IMR-90 (cell line): ENCODE data around the gene SHISAL2B. TPM values are rescaled to one million over a fixed set of nuclear protein-coding genes. Genes with fewer than 3 reads are reported as not detected.

Source experiments
- ATAC-seq: fragments of 200-7000 bp; cut with Tn5 transposase; 2 replicates; pipeline ENCODE4 v1.9.1; 2020; ENCODE audit warnings: low read depth, mild to moderate bottlenecking, moderate library complexity
- BruUV-seq: library from RNA; stranded (reverse); fragments of 400-500 nt; replicated peaks from 2 replicates; lab custom pipeline; 2021; lab: Mats Ljungman, UMichigan
- CTCF ChIA-PET: fragments of 300-600 bp; formaldehyde crosslinking; extraction: SDS; loops from one replicate; lab custom pipeline; 2021; ENCODE audit warnings: antibody characterized with exemption; lab: Yijun Ruan, JAX
- POLR2A ChIA-PET: fragments of 300-600 bp; sonication (Branson Sonifier 250); formaldehyde crosslinking; loops from one replicate; lab custom pipeline; 2022; ENCODE audit warnings: antibody characterized with exemption; ENCODE audit not compliant: unreplicated experiment; lab: Charles Lee
- DNase-seq: peaks from one replicate; pipeline ENCODE4 v3.0.0; 2013
- H2AFZ ChIP-seq: replicated peaks from 2 replicates; pipeline ENCODE3; 2013; ENCODE audit warnings: low read length, mild to moderate bottlenecking; ENCODE audit not compliant: poor library complexity
- H2AK5ac ChIP-seq: 2 replicates; pipeline ENCODE4 v1.6.1; 2013; ENCODE audit warnings: low read depth, low read length, inconsistent platforms
- H2AK9ac ChIP-seq: replicated peaks from 2 replicates; pipeline ENCODE3; 2013; ENCODE audit warnings: mild to moderate bottlenecking, low read depth, low read length, moderate library complexity; ENCODE audit not compliant: poor library complexity
- H2BK120ac ChIP-seq: 2 replicates; pipeline ENCODE4 v1.6.1; 2013; ENCODE audit warnings: low read depth, low read length, inconsistent platforms
- H2BK15ac ChIP-seq: 3 replicates; pipeline ENCODE4 v1.6.1; 2013; ENCODE audit warnings: low read depth, low read length, inconsistent platforms
- H2BK20ac ChIP-seq: 2 replicates; pipeline ENCODE4 v1.6.1; 2013; ENCODE audit warnings: low read depth, mild to moderate bottlenecking, inconsistent platforms, low read length, moderate library complexity
- H2BK5ac ChIP-seq: 2 replicates; pipeline ENCODE4 v1.6.1; 2013; ENCODE audit warnings: mild to moderate bottlenecking, low read depth, low read length, inconsistent platforms; ENCODE audit not compliant: poor library complexity, severe bottlenecking
- H3K14ac ChIP-seq: replicated peaks from 2 replicates; pipeline ENCODE4 v1.6.1; 2013; ENCODE audit warnings: low read depth, low read length, inconsistent platforms
- H3K18ac ChIP-seq: 2 replicates; pipeline ENCODE4 v1.6.1; 2013; ENCODE audit warnings: low read depth, low read length, control low read depth
- H3K23ac ChIP-seq: 2 replicates; pipeline ENCODE4 v1.6.1; 2013; ENCODE audit warnings: low read depth, low read length, inconsistent platforms
- H3K27ac ChIP-seq: 2 replicates; pipeline ENCODE4 v1.5.1; 2013; ENCODE audit warnings: mild to moderate bottlenecking, control low read depth, low read length; ENCODE audit not compliant: insufficient read depth
- H3K27me3 ChIP-seq: 2 replicates; pipeline ENCODE4 v1.6.1; 2013; ENCODE audit warnings: low read length; ENCODE audit not compliant: control insufficient read depth, insufficient read depth
- H3K36me3 ChIP-seq: 2 replicates; pipeline ENCODE4 v1.6.1; 2013; ENCODE audit warnings: low read length, mixed read lengths; ENCODE audit not compliant: control insufficient read depth, insufficient read depth
- H3K4ac ChIP-seq: 2 replicates; pipeline ENCODE4 v1.6.1; 2013; ENCODE audit warnings: low read depth, low read length, inconsistent platforms
- H3K4me1 ChIP-seq: 2 replicates; pipeline ENCODE4 v1.6.1; 2013; ENCODE audit warnings: low read length, mixed read lengths; ENCODE audit not compliant: control insufficient read depth, insufficient read depth
- H3K4me2 ChIP-seq: 2 replicates; pipeline ENCODE4 v1.6.1; 2013; ENCODE audit warnings: low read depth, mild to moderate bottlenecking, control low read depth, low read length, moderate library complexity
- H3K4me3 ChIP-seq: 2 replicates; pipeline ENCODE4 v1.5.1; 2013; ENCODE audit warnings: low read depth, mild to moderate bottlenecking, control low read depth, low read length, moderate library complexity; ENCODE audit not compliant: insufficient read depth
- H3K56ac ChIP-seq: 2 replicates; pipeline ENCODE4 v1.6.1; 2013; ENCODE audit warnings: low read length, inconsistent platforms; ENCODE audit not compliant: insufficient read depth; ENCODE audit errors: extremely low read depth
- H3K79me1 ChIP-seq, 2 experiments: 2 replicates each; pipeline ENCODE4 v1.6.1; 2013; ENCODE audit warnings: low read length in 2 of 2, inconsistent platforms in 1 of 2, low read depth in 1 of 2
- H3K9ac ChIP-seq: 2 replicates; pipeline ENCODE4 v1.6.1; 2013; ENCODE audit warnings: low read depth, low read length, control low read depth
- H3K9me1 ChIP-seq: 2 replicates; pipeline ENCODE4 v1.6.1; 2013; ENCODE audit warnings: low read length, inconsistent platforms; ENCODE audit not compliant: insufficient read depth
- H3K9me3 ChIP-seq: 2 replicates; pipeline ENCODE4 v1.6.1; 2013; ENCODE audit warnings: low read length; ENCODE audit not compliant: control insufficient read depth, insufficient read depth
- H4K20me1 ChIP-seq: 2 replicates; pipeline ENCODE4 v1.6.1; 2013; ENCODE audit warnings: low read length, inconsistent platforms; ENCODE audit not compliant: insufficient read depth
- H4K5ac ChIP-seq: 2 replicates; pipeline ENCODE4 v1.6.1; 2013; ENCODE audit warnings: mild to moderate bottlenecking, low read depth, low read length, control low read depth
- H4K8ac ChIP-seq, 2 experiments: 2 replicates each; pipeline ENCODE4 v1.6.1; 2013; ENCODE audit warnings: low read depth in 2 of 2, low read length in 2 of 2, control low read depth in 1 of 2, inconsistent platforms in 1 of 2
- H4K91ac ChIP-seq: 2 replicates; pipeline ENCODE4 v1.6.1; 2013; ENCODE audit warnings: low read depth, low read length, inconsistent platforms; ENCODE audit not compliant: insufficient read depth
- CTCF ChIP-seq: conservative IDR thresholded peaks from 2 replicates; pipeline ENCODE4 v1.5.1; 2012; ENCODE audit warnings: mild to moderate bottlenecking, low read depth, low read length, improper control_type of control experiment
- FOS ChIP-seq: fragments of 150-350 bp; IDR thresholded peaks from 2 replicates; pipeline ENCODE4 v1.6.1; 2016; ENCODE audit warnings: low read depth, low read length
- MAFK ChIP-seq: IDR thresholded peaks from 2 replicates; pipeline ENCODE4 v1.6.1; 2012; ENCODE audit warnings: low read depth, low read length, improper control_type of control experiment
- MAZ ChIP-seq: IDR thresholded peaks from 2 replicates; pipeline ENCODE4 v1.6.1; 2012; ENCODE audit warnings: low read depth, mild to moderate bottlenecking, low read length, improper control_type of control experiment, moderate library complexity, borderline replicate concordance
- MXI1 ChIP-seq: IDR thresholded peaks from 2 replicates; pipeline ENCODE4 v1.6.1; 2012; ENCODE audit warnings: low read depth, mild to moderate bottlenecking, low read length, moderate library complexity, borderline replicate concordance
- NFE2L2 ChIP-seq: fragments of 150-350 bp; IDR thresholded peaks from 2 replicates; pipeline ENCODE4 v1.6.1; 2016; ENCODE audit warnings: low read depth, mild to moderate bottlenecking, low read length
- RAD21 ChIP-seq: IDR thresholded peaks from 2 replicates; pipeline ENCODE4 v1.6.1; 2012; ENCODE audit warnings: low read length, improper control_type of control experiment
- RCOR1 ChIP-seq: IDR thresholded peaks from 2 replicates; pipeline ENCODE4 v1.6.1; 2012; ENCODE audit warnings: mild to moderate bottlenecking, low read length, improper control_type of control experiment; ENCODE audit not compliant: insufficient replicate concordance
- RFX5 ChIP-seq: IDR thresholded peaks from 2 replicates; pipeline ENCODE4 v1.8.0; 2012; ENCODE audit warnings: low read depth, mild to moderate bottlenecking, low read length, moderate library complexity
- SMC3 ChIP-seq: fragments of 150-350 bp; IDR thresholded peaks from 2 replicates; pipeline ENCODE4 v1.6.1; 2016; ENCODE audit warnings: low read depth, mild to moderate bottlenecking, antibody characterized with exemption, low read length, moderate library complexity
- WGBS, 2 experiments: methylation state at CpG; one replicate each; pipeline versions ENCODE4 v1.1.5 to v1.1.7; 2013; ENCODE audit warnings: missing lambda C conversion rate in 2 of 2; ENCODE audit not compliant: insufficient read length in 1 of 2; ENCODE audit errors: extremely low coverage in 2 of 2; 5-methylcytosine and 5-hydroxymethylcytosine counted together
- dilution Hi-C: fragments of 300-500 bp; cut with HindIII; formaldehyde crosslinking; loops from one replicate; pipeline ENCODE4 v1.14.3; 2018; ENCODE audit warnings: low sequenced_read_pairs; ENCODE audit not compliant: unreplicated experiment
- in situ Hi-C: fragments of 300-500 bp; cut with MboI; formaldehyde crosslinking; loops from 3 replicates; pipeline ENCODE4 v1.14.3; 2019; ENCODE audit warnings: low sequenced_read_pairs, inconsistent platforms, mixed read lengths
- intact Hi-C: fragments of 100-400 bp; cut with micrococcal nuclease; formaldehyde crosslinking; loops from 2 replicates; pipeline ENCODE4 v1.10.0; 2022
- polyA plus RNA-seq, 3 experiments: library from polyadenylated mRNA; depleted of rRNA; stranded (reverse); fragments of >200 nt; gene quantifications; 2 replicates each; pipeline ENCODE4 v1.2.3, GENCODE V29; 2012; ENCODE audit warnings: low replicate concordance in 1 of 3
- total RNA-seq: library from RNA; depleted of rRNA; stranded (reverse); fragments of >200 nt; gene quantifications from 2 replicates; pipeline ENCODE4 v1.2.3, GENCODE V29; 2012
- TF ChIP-seq, protein P1 (sequence below): fragments of 150-350 bp; IDR thresholded peaks from 2 replicates; pipeline ENCODE4 v1.6.1; 2017; ENCODE audit warnings: mild to moderate bottlenecking, antibody characterized with exemption, low read length, low read depth

SHISAL2B gene
- total and polyA plus RNA-seq, 2 of the 4 experiments (the other 2 are of a cell fraction), result not detected

GRCh38 chr5:64693636-64694035, 3.3 kb downstream of the SHISAL2B start:
- ChIA-PET CTCF (no interaction called here), POLR2A (no interaction called here)
- peaks cover 30% of the 10 kb centered on the region for H3K27me3 ChIP-seq
- H3K36me3 ChIP-seq, result no peaks in the 10 kb centered on the region
- 40% methylated on average over 1 of the region's 2 CpGs; no CpG with 5 or more reads in 1 of the 2 experiments for WGBS, 2 experiments
- H3K9ac ChIP-seq, result no peak overlapping the region
- H3K4me3 ChIP-seq, result no peak overlapping the region
- H3K56ac ChIP-seq, result no peak overlapping the region
- no peaks in the 10 kb centered on the region for H3K9me3 ChIP-seq
- in situ Hi-C loops, result no loop called here
- no peak overlapping the region for H4K8ac ChIP-seq
- H2AK5ac ChIP-seq, result no peak overlapping the region
- no peak overlapping the region for H3K14ac ChIP-seq
- H4K91ac ChIP-seq, result no peak overlapping the region
- H2BK5ac ChIP-seq, result no peak overlapping the region
- no TSS peak for BruUV-seq
- H3K27ac ChIP-seq, result no peak overlapping the region
- no peaks in the 10 kb centered on the region for H4K20me1 ChIP-seq
- TF ChIP-seq FOS (no peak), RAD21 (no peak), RFX5 (no peak), MAZ (no peak), MAFK (no peak), MXI1 (no peak), RCOR1 (no peak), CTCF (no peak), SMC3 (no peak), NFE2L2 (no peak)
- TF ChIP-seq, protein P1, sequence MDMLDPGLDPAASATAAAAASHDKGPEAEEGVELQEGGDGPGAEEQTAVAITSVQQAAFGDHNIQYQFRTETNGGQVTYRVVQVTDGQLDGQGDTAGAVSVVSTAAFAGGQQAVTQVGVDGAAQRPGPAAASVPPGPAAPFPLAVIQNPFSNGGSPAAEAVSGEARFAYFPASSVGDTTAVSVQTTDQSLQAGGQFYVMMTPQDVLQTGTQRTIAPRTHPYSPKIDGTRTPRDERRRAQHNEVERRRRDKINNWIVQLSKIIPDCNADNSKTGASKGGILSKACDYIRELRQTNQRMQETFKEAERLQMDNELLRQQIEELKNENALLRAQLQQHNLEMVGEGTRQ, result no peak
- no peaks in the 10 kb centered on the region for H3K9me1 ChIP-seq
- no peak overlapping the region for H3K23ac ChIP-seq
- no peak overlapping the region for H3K4ac ChIP-seq
- no peak overlapping the region for H3K18ac ChIP-seq
- H2BK20ac ChIP-seq, result no peak overlapping the region
- H2AK9ac ChIP-seq, result no peak overlapping the region
- ATAC-seq, result no peak
- H2AFZ ChIP-seq, result no peak overlapping the region
- no peak overlapping the region; the same call in 1 of the 2 replicates for H3K4me2 ChIP-seq
- H2BK15ac ChIP-seq, result no peak overlapping the region
- no peak overlapping the region for H4K5ac ChIP-seq
- no peaks in the 10 kb centered on the region for H3K79me1 ChIP-seq
- intact Hi-C loops, result no loop called here
- H3K4me1 ChIP-seq, result 0 out of 2 replicates have a peak, but pooled peaks cover 5% of the 10 kb centered on the region
- DNase-seq, result no peak
- dilution Hi-C loops, result no loop called here
- H2BK120ac ChIP-seq, result no peak overlapping the region
